PC-3 (cell line): ENCODE results near the gene NOP14.
"Not testable (repeated sequence)": the region's sequence is repeated elsewhere in the genome, so short reads cannot be mapped to it uniquely, and the experiment has no call there.

ENCODE experiments used
- EZH2 ChIP-seq: fragments of 300-600 bp; sonication (generic); IDR thresholded peaks from one replicate; pipeline ENCODE4 v1.6.1; 2017; ENCODE audit warnings: antibody characterized with exemption, mild to moderate bottlenecking, low read length; ENCODE audit not compliant: unreplicated experiment
- TF ChIP-seq, protein P1 (sequence below): fragments of 300-600 bp; sonication (generic); conservative IDR thresholded peaks from 2 replicates; pipeline ENCODE4 v1.5.1; 2017; ENCODE audit warnings: antibody characterized with exemption, low read depth, mild to moderate bottlenecking, low read length

DNA sequence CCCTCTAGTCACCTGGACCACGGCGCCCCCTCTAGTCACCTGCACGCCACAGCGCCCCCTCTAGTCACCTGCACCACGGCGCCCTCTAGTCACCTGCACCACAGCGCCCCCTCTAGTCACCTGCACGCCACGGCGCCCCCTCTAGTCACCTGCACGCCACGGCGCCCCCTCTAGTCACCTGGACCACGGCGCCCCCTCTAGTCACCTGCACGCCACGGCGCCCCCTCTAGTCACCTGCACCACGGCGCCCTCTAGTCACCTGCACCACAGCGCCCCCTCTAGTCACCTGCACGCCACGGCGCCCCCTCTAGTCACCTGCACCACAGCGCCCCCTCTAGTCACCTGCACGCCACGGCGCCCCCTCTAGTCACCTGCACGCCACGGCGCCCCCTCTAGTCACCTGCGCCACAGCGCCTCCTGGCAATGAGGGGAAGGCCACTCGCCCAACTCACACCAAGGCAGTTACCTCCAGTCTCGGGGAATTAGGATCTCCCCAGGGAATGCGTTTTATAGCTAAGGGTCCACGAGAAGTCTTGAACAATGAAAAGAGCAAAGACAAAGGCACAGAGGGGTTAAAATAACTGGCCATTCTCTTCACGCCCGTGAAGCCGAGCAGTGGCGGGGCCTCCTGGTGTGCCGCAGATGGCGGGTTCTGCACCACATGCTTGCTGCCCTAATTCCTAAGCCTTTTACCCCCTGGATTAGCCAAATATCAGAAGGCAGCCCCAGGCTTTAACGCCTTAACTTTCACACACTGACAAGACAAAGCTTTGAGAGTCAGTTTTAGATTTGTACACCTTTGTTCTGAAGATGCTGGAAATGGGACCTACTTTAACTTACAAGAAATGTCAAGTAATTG is 7.8 kb downstream of the NOP14 start:
- TF ChIP-seq, protein P1, sequence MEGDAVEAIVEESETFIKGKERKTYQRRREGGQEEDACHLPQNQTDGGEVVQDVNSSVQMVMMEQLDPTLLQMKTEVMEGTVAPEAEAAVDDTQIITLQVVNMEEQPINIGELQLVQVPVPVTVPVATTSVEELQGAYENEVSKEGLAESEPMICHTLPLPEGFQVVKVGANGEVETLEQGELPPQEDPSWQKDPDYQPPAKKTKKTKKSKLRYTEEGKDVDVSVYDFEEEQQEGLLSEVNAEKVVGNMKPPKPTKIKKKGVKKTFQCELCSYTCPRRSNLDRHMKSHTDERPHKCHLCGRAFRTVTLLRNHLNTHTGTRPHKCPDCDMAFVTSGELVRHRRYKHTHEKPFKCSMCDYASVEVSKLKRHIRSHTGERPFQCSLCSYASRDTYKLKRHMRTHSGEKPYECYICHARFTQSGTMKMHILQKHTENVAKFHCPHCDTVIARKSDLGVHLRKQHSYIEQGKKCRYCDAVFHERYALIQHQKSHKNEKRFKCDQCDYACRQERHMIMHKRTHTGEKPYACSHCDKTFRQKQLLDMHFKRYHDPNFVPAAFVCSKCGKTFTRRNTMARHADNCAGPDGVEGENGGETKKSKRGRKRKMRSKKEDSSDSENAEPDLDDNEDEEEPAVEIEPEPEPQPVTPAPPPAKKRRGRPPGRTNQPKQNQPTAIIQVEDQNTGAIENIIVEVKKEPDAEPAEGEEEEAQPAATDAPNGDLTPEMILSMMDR, result peak; percentile 74
- not testable (repeated sequence) for TF ChIP-seq EZH2
